DND-41 (cell line): ENCODE data around the gene BYSL.

Source experiments
- ATAC-seq: fragments of 200-7000 bp; cut with Tn5 transposase; 3 replicates; pipeline ENCODE4 v1.9.1; 2021; ENCODE audit warnings: low read depth; ENCODE audit not compliant: insufficient read depth
- DNase-seq: peaks from one replicate; pipeline ENCODE4 v3.0.0-alpha.2; 2020
- H2AFZ ChIP-seq: 2 replicates; pipeline ENCODE4 v1.6.0; 2012; ENCODE audit warnings: low read depth, low read length
- H3K27ac ChIP-seq: 2 replicates; pipeline ENCODE4 v1.5.1; 2012; ENCODE audit warnings: low read length, inconsistent platforms
- H3K27me3 ChIP-seq: fragments of 200-600 bp; sonication (generic); 2 replicates; pipeline ENCODE4 v1.6.0; 2012; ENCODE audit warnings: low read length, mild to moderate bottlenecking, inconsistent platforms; ENCODE audit not compliant: insufficient read depth, poor library complexity
- H3K36me3 ChIP-seq: 2 replicates; pipeline ENCODE4 v1.5.1; 2012; ENCODE audit warnings: low read length, inconsistent platforms; ENCODE audit not compliant: insufficient read depth
- H3K4me1 ChIP-seq: 2 replicates; pipeline ENCODE4 v1.5.1; 2012; ENCODE audit warnings: mild to moderate bottlenecking, low read length; ENCODE audit not compliant: insufficient read depth
- H3K4me2 ChIP-seq: 2 replicates; pipeline ENCODE4 v1.6.0; 2012; ENCODE audit warnings: mild to moderate bottlenecking, moderate library complexity, low read length, inconsistent platforms; ENCODE audit not compliant: insufficient read depth
- H3K4me3 ChIP-seq, 2 experiments: fragments of 200-600 bp in 1 of 2; shearing (Covaris generic) in 1 of 2; 2 replicates each; pipeline ENCODE4 v1.5.1; 2012 to 2016; ENCODE audit warnings: inconsistent platforms in 2 of 2, low read length in 2 of 2, mild to moderate bottlenecking in 2 of 2, low read depth in 1 of 2, moderate library complexity in 1 of 2
- H3K79me2 ChIP-seq: 2 replicates; pipeline ENCODE4 v1.6.0; 2012; ENCODE audit warnings: low read length, inconsistent platforms; ENCODE audit not compliant: insufficient read depth
- H3K9ac ChIP-seq: 2 replicates; pipeline ENCODE4 v1.6.0; 2012; ENCODE audit warnings: low read depth, mild to moderate bottlenecking, inconsistent platforms, low read length, moderate library complexity
- H3K9me3 ChIP-seq: 2 replicates; pipeline ENCODE4 v1.5.1; 2012; ENCODE audit warnings: low read length, moderate library complexity, mild to moderate bottlenecking, inconsistent platforms; ENCODE audit not compliant: insufficient read depth, severe bottlenecking
- H4K20me1 ChIP-seq: 2 replicates; pipeline ENCODE4 v1.6.0; 2012; ENCODE audit warnings: low read length; ENCODE audit not compliant: insufficient read depth
- CTCF ChIP-seq: IDR thresholded peaks from 2 replicates; pipeline ENCODE4 v1.5.1; 2012; ENCODE audit warnings: borderline replicate concordance, low read length, moderate library complexity, mild to moderate bottlenecking; ENCODE audit not compliant: poor library complexity, severe bottlenecking; ENCODE audit errors: extremely low read depth
- EZH2 ChIP-seq: IDR thresholded peaks from 3 replicates; pipeline ENCODE4 v1.6.1; 2012; ENCODE audit warnings: borderline replicate concordance, low read depth, mild to moderate bottlenecking, moderate library complexity, low read length, inconsistent platforms; ENCODE audit not compliant: severe bottlenecking

Gene BYSL

DNA sequence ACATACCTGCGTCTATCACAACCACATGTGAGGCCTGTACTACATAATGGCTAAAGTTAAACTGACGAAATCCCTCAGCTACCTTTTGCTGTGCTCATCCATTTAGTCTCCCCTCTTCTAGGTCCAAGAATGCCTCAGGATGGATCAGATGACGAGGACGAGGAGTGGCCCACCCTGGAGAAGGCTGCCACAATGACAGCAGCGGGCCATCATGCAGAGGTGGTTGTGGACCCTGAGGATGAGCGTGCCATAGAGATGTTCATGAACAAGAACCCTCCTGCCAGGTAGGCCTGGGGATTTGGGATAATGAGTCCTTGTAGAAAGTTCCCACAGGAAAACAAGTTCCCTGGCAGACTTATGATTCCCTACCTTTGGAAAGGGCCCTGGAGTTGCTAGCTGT lies 6.0 kb downstream of the BYSL start:
- Histone ChIP-seq H2AFZ (no peak overlapping the region), H3K9ac (no peak overlapping the region), H3K79me2 (peaks cover 75% of the 10 kb centered on the region), H3K9me3 (no peaks in the 10 kb centered on the region), H3K4me2 (peak overlapping the region; percentile 23; the same call in 1 of the 2 replicates), H3K27me3 (no peaks in the 10 kb centered on the region), H4K20me1 (peaks cover 56% of the 10 kb centered on the region), H3K4me3 (0 out of 4 replicates have a peak overlapping the region, but pooled peaks of 1 of the 2 experiments have one; percentile 12), H3K27ac (peak overlapping the region; percentile 47), H3K36me3 (peaks cover 86% of the 10 kb centered on the region), H3K4me1 (peaks cover 40% of the 10 kb centered on the region)
- ATAC-seq: no peak
- DNase-seq: no peak
- TF ChIP-seq EZH2 (no peak), CTCF (no peak)

GRCh38 chr6:41929924-41930323 lies 8.6 kb downstream of the BYSL start:
- peaks cover 61% of the 10 kb centered on the region for H3K79me2 ChIP-seq
- peak overlapping the region; percentile 45 for H3K27ac ChIP-seq
- H3K4me3 ChIP-seq: no peak overlapping the region
- TF ChIP-seq EZH2 (no peak), CTCF (no peak)
- H3K9ac ChIP-seq: no peak overlapping the region
- ATAC-seq: no peak
- H3K9me3 ChIP-seq: no peaks in the 10 kb centered on the region
- no peak for DNase-seq
- no peak overlapping the region for H3K4me2 ChIP-seq
- no peak overlapping the region for H2AFZ ChIP-seq
- peaks cover 90% of the 10 kb centered on the region for H3K36me3 ChIP-seq
- H4K20me1 ChIP-seq: peaks cover 40% of the 10 kb centered on the region
- H3K27me3 ChIP-seq: no peaks in the 10 kb centered on the region
- H3K4me1 ChIP-seq: peaks cover 23% of the 10 kb centered on the region

DNA sequence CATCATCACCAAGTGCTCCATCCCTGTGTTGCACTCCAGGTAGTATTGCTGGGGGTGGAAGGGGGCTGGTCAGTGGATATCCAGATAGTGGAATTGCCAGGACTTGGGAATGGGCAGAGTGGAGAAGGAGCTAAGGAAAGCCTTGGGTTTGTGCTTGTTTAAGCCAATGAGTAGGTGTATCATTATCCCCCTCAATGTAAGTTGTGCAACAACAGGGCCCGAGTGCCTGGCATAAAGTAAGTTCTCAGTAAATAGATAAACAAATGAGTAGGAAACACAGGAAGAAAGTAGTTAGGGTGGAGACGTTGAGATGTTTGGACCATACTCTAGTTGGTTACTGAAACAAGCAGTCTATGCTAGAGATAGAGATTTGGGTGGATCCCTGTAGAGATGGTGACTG lies 10.5 kb downstream of the BYSL start:
- Histone ChIP-seq H3K79me2 (peaks cover 62% of the 10 kb centered on the region), H3K36me3 (peaks cover 96% of the 10 kb centered on the region), H3K27ac (peak overlapping the region; percentile 100), H3K4me3 (no peak overlapping the region), H3K27me3 (no peaks in the 10 kb centered on the region), H4K20me1 (peaks cover 39% of the 10 kb centered on the region), H3K9ac (no peak overlapping the region), H3K9me3 (no peaks in the 10 kb centered on the region), H3K4me2 (no peak overlapping the region), H2AFZ (no peak overlapping the region), H3K4me1 (peaks cover 34% of the 10 kb centered on the region)
- ATAC-seq (no peak), DNase-seq (no peak)
- TF ChIP-seq CTCF: no peak
- TF ChIP-seq EZH2: no peak

DNA sequence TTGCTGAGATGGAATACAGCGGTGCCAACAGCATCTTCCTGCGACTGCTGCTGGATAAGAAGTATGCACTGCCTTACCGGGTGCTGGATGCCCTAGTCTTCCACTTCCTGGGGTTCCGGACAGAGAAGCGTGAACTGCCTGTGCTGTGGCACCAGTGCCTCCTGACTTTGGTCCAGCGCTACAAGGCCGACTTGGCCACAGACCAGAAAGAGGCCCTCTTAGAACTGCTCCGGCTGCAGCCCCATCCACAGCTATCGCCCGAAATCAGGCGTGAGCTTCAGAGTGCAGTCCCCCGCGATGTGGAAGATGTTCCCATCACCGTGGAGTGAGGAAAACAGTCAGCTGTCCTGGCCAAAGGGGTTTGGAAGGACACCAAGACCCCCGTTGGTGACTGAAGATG lies 11.1 kb downstream of the BYSL start:
- Histone ChIP-seq H3K9ac (no peak overlapping the region), H3K4me2 (no peak overlapping the region), H3K4me3 (no peak overlapping the region), H2AFZ (no peak overlapping the region), H4K20me1 (peaks cover 33% of the 10 kb centered on the region), H3K27me3 (no peaks in the 10 kb centered on the region), H3K36me3 (peaks cover 96% of the 10 kb centered on the region), H3K4me1 (peaks cover 36% of the 10 kb centered on the region), H3K27ac (peak overlapping the region; percentile 100), H3K79me2 (peaks cover 62% of the 10 kb centered on the region), H3K9me3 (no peaks in the 10 kb centered on the region)
- no peak for ATAC-seq
- peak; percentile 29 for DNase-seq
- no peak for TF ChIP-seq CTCF
- no peak for TF ChIP-seq EZH2
